AG10803 (cell line): ENCODE data around the gene KRT27.

ENCODE experiments used
- DNase-seq: peaks from one replicate; pipeline ENCODE4 v3.0.0; 2010; ENCODE audit warnings: low read depth
- H3K4me3 ChIP-seq: 2 replicates; pipeline ENCODE4 v1.5.1; 2011; ENCODE audit warnings: mild to moderate bottlenecking, low read length, control low read depth
- TF ChIP-seq, protein P1 (sequence below): conservative IDR thresholded peaks from 2 replicates; pipeline ENCODE4 v1.5.1; 2011; ENCODE audit warnings: mild to moderate bottlenecking, low read length, control low read depth, inconsistent platforms

KRT27 gene

DNA sequence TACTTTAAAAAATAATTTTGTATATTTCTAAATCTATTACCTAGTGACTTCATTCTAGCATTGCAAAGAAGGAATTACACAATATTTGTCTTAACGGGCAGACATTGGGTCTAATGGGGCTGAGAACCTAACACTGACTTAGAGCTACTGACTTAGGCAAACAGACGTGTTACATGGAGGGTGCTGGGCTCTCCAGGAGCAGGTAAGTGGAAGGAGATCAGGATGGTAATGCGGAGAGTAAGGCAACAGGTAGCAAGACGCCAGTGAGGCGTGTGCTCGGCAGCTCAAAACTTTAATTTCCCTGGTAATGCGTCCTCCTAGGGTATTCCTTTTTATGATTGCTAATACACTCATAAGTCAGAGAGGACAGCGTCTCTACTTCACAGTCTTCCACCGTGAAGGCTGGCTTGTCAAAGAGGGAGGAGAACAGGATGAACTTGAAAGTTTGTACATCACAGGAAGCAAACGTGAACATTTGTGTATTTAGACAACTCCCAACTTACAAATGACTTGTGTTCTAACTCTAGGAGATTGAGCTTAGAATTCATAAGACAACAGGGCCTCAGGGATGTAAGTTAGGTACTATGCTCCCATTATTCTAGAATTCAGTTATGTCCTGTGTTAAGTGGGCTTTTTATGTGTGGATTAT, 12.8 kb upstream of the KRT27 start:
- DNase-seq: no peak
- TF ChIP-seq, protein P1, sequence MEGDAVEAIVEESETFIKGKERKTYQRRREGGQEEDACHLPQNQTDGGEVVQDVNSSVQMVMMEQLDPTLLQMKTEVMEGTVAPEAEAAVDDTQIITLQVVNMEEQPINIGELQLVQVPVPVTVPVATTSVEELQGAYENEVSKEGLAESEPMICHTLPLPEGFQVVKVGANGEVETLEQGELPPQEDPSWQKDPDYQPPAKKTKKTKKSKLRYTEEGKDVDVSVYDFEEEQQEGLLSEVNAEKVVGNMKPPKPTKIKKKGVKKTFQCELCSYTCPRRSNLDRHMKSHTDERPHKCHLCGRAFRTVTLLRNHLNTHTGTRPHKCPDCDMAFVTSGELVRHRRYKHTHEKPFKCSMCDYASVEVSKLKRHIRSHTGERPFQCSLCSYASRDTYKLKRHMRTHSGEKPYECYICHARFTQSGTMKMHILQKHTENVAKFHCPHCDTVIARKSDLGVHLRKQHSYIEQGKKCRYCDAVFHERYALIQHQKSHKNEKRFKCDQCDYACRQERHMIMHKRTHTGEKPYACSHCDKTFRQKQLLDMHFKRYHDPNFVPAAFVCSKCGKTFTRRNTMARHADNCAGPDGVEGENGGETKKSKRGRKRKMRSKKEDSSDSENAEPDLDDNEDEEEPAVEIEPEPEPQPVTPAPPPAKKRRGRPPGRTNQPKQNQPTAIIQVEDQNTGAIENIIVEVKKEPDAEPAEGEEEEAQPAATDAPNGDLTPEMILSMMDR: no peak
- H3K4me3 ChIP-seq: no peak overlapping the region

DNA sequence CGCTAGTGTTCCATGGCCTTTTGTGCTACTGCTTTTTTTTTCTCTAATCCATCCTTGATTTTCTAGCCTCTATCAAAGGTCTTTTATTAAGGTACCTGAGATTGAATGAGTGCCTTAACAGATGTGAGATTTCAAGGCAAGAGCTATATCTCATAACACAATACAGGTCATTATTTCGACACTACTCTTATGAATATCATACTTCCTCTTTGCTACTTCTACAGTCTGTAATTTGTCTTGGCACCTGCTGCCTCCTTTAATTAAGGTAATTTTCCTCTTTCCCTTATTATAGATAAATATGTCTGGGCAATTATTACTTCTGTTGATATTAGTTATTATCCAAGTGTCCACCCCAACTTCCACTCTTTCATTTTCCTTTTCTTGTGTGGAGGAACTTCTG, 12.1 kb upstream of the KRT27 start:
- DNase-seq: no peak
- H3K4me3 ChIP-seq: no peak overlapping the region
- TF ChIP-seq, protein P1: no peak

DNA sequence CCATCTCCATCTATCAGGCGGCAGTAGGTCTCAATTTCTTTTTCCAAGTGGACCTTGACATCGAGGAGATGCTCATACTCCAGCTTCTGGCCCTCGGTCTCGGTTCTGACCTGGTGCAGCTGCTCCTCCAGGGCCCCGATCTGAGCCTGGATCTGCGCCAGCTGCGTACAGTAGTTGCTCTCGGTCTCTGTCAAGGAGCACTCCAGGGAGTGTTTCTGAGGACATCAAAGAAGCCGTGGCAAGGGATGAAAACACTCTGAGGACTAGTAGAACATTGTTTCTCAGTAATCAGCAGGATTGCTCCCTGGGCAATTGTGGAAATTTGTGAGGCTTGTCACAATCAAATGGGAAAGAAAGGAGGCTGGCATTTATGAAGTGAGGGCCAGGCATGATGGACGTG, 11.5 kb upstream of the KRT27 start:
- no peak for DNase-seq
- TF ChIP-seq, protein P1: no peak
- H3K4me3 ChIP-seq: no peak overlapping the region

DNA sequence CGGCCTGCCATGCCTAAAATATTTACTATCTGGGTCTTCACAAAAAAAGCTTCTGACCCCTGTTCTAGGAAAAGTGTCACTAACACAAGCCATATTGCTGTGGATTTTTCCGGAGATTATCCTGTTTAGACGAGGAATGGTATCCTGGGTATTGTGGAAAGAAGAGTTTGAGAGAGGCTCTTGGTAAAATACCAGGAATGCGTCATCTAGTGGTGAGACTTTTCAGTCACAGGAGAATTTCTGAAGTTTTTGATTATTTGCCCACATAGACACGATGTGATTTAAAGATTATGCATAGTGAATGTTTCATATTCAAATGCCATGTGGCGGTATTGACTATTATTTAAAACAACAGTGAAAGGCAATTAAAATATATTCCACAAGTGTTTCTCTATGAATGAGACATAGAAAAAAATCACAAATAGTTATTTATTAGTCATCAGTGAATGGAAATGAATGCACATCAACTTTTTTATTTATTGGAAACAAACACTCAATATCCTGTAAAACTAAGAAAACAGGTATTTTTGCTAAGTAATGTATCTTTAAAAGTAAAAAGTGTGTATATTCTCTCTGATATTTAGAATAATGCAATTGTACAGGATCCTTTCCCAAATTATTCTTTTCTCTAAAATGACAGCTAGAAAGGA, 9.6 kb upstream of the KRT27 start:
- no peak overlapping the region for H3K4me3 ChIP-seq
- DNase-seq: peak; percentile 53
- TF ChIP-seq, protein P1: peak; percentile 77

DNA sequence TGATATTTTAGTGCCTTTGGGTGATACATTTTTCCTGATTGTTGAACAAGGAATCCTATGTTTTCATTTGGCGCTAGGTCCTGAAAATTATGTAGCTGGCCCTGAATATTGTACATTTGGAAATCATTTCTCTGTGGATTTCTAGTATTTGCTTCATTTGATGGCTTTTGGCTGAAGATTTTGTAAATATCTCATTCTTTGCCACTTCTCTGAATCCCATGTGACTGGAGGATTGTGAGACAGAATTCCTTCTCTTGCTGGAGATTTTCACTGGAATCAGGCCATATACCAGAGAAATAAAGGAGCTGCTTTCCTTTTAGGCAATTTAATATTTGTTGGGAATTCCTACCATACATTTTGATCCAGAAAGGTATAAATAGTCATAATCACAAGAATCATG, 8.8 kb upstream of the KRT27 start:
- peak; percentile 62 for DNase-seq
- no peak overlapping the region for H3K4me3 ChIP-seq
- TF ChIP-seq, protein P1: no peak

DNA sequence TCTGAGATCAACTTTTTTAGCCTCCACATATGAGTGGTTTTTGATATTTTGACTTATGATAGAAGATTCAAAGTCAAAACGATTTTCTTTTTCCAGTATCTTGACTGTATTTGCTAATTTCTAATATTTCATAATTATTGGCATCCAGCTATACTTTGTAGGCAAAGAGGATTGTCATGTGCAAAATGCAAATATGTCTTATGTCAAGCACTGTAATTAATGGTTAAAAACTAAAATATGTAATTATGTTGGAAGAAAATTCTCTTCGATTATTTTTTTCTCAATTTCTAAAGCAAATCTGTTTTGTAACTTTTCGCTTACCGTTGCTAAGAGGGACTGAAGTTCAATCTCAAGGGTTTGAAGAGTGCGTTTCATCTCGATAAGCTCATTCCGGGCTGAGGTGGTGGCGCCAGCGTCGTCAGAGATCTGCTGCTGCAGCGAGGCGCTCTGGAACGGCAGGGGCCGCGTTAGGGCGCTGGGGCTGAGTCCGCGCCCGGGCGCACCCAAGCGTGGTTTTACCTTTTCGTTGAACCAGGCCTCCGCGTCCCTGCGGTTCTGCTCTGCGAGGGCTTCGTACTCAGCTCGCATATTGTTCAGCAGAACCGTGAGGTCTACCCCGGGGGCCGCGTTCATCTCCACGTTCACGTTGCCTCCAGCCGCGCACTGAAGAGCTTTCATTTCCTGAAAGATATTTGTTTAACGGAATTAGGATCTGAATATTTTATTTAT, 3.0 kb downstream of the KRT27 start:
- TF ChIP-seq, protein P1: no peak
- H3K4me3 ChIP-seq: peak overlapping the region; percentile 18; the same call in 1 of the 2 replicates
- peak; percentile 1 for DNase-seq
